ENCODE measurements around the gene CCL14. TPM values are rescaled to one million over a fixed set of nuclear protein-coding genes. Genes with fewer than 3 reads are reported as not detected.

Gene CCL14
- total and polyA plus RNA-seq, 9 of the 15 experiments (the other 6 are each of a cell fraction or from before 2014, with no cell fraction given): not detected

DNA sequence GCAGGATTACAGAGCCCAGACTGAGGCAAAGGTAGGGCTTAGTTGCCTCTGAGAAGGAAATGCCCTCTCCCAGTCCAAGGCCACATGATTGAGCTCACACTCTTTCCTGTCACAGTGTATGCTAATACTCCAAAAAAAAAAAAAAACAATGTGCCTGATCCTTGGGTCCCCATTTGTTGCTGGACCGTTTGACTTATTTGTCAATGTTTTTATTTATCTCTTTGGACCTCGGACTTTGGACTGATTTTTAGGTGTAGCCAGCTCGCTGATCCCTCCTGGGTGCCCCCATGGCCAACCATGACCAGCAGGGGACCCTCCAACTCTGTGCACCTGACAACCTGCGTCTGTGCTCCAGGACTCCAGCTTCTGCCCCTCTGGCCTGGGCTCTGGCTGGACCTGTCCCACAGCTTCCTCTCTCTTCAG lies 4.6 kb downstream of the CCL14 start:
- intact Hi-C loops (cut with micrococcal nuclease) (no loop called here), in situ Hi-C loops (cut with MboI) (no loop called here)
- FAIRE-seq (no peak), ATAC-seq (peak; percentile 69; the same call in 2 of the 3 replicates), DNase-seq (ENCODE audit: extremely low read depth in 1 of 4, low spot score in 3 of 4) (peak in 1 of 4 experiments; percentile 14)
- H3K27ac ChIP-seq (ENCODE audit: extremely low read depth, low read depth, low read length): no peak overlapping the region
- H3K27me3 ChIP-seq (ENCODE audit: control insufficient read depth in 2 of 2, insufficient read depth in 2 of 2, low read length in 2 of 2): peaks cover 12 to 50% of the 10 kb centered on the region in 2 experiments; a peak in 4 of 5 replicates
- H2AFZ ChIP-seq (ENCODE audit: low read depth, low read length): no peak overlapping the region
- TF ChIP-seq DDX20 (tag; IDR thresholded peaks at IDR 0.05; ENCODE audit: low read depth) (no peak), JUND (IDR thresholded peaks at IDR 0.05; ENCODE audit: borderline replicate concordance, low read depth, low read length) (no peak), JUND (tag; IDR thresholded peaks at IDR 0.05; ENCODE audit: borderline replicate concordance, low read depth, low read length) (no peak), ZFP30 (CRISPR knock-in tag; IDR thresholded peaks at IDR 0.05; ENCODE audit: borderline replicate concordance) (no peak), EGR1 (conservative IDR thresholded peaks at IDR 0.05) (no peak), ZBTB33 (CRISPR knock-in tag; IDR thresholded peaks at IDR 0.05) (no peak), RAD21 (CRISPR knock-in tag; conservative IDR thresholded peaks at IDR 0.05 in 1 of 2, IDR thresholded peaks at IDR 0.05 in 1 of 2) (0 out of 4 replicates have a peak, but pooled peaks of 1 of the 2 experiments have one; percentile 17), CTCF (IDR thresholded peaks at IDR 0.05 in 2 of 3, conservative IDR thresholded peaks at IDR 0.05 in 1 of 3; ENCODE audit: insufficient read depth in 2 of 3, low read depth in 1 of 3, low read length in 3 of 3) (peak; percentile 40 to 45 (median 42); a peak in 5 of 6 replicates), ETV5 (CRISPR knock-in tag; IDR thresholded peaks at IDR 0.05; ENCODE audit: low read depth) (no peak), ZNF175 (CRISPR knock-in tag; IDR thresholded peaks at IDR 0.05; ENCODE audit: low read depth) (no peak)
- POLR2A ChIA-PET: interaction anchor here (2.0 kb wide), 1 partner anchor 12 kb away, joined by 5 read pairs; no protein-coding TSS in a partner anchor
- H3K9me3 ChIP-seq (replicated peaks; ENCODE audit: control insufficient read depth, insufficient read depth, low read depth, low read length): no peaks in the 10 kb centered on the region
- no TSS peak for BruUV-seq (replicated peaks)
- CTCF ChIA-PET (ENCODE audit: low intra/inter-chr PET ratio): no interaction called here
- H3K79me2 ChIP-seq (ENCODE audit: control insufficient read depth, insufficient read depth, low read length): no peaks in the 10 kb centered on the region
- H3K36me3 ChIP-seq (ENCODE audit: control insufficient read depth, insufficient read depth, low read length): no peaks in the 10 kb centered on the region
- no peak overlapping the region for H3K9ac ChIP-seq (ENCODE audit: insufficient read depth in 1 of 2, low read depth in 2 of 2, low read length in 2 of 2)
- no peaks in the 10 kb centered on the region; the same call in 1 of the 2 replicates for H4K20me1 ChIP-seq (replicated peaks; ENCODE audit: control insufficient read depth, insufficient read depth, low read length)
- no peak overlapping the region for H3K4me3 ChIP-seq
- no peaks in the 10 kb centered on the region for H3K9me1 ChIP-seq (ENCODE audit: control insufficient read depth, insufficient read depth, low read length)
- 0% methylated on average over 4 of the region's 4 CpGs for WGBS (ENCODE audit: insufficient coverage, low coverage, missing lambda C conversion rate)
- no peak overlapping the region for H3K4me2 ChIP-seq (ENCODE audit: insufficient read depth, low read length)
- no peaks in the 10 kb centered on the region for H3K4me1 ChIP-seq (replicated peaks in 1 of 2; ENCODE audit: control insufficient read depth in 2 of 2, insufficient read depth in 2 of 2, low read length in 2 of 2)

Data from K562 (cell line).